ENCODE measurements around the gene HDAC3.
A peak's percentile ranks its signal among the peaks of the same experiment; 100 is the strongest.

HDAC3 gene

GRCh38 chr5:141636413-141637122 lies at the start of gene HDAC3, which contains the start of gene RELL2:
HDAC3 (minus strand) TSS chr5:141636849; CDS start chr5:141636790, 59 bp downstream.
RELL2 (plus strand) TSS chr5:141636997; CDS start chr5:141638226, 1,229 bp downstream.
- peaks cover 20 to 39% of the 10 kb centered on the region in 2 experiments for H3K36me3 ChIP-seq (ENCODE audit: control insufficient read depth in 2 of 2, insufficient read depth in 1 of 2, low read length in 2 of 2)
- H3K4me1 ChIP-seq (ENCODE audit: control insufficient read depth, insufficient read depth, low read length), result peaks cover 6% of the 10 kb centered on the region
- CTCF ChIA-PET, result interaction anchor here (0.7 to 12.5 kb wide), 10 partner anchors 13 to 561 kb away, joined by 3 to 125 read pairs (median 4); partner anchors contain the start of gene DIAPH1
- H3K4me3 ChIP-seq (ENCODE audit: low read depth, low read length), result peak within 1 kb of the TSS; percentile 97
- no peaks in the 10 kb centered on the region for H3K9me3 ChIP-seq (ENCODE audit: control insufficient read depth, insufficient read depth, low read depth, low read length)
- POLR2A ChIA-PET, result interaction anchor here (0.6 to 2.7 kb wide), 27 partner anchors 9 to 913 kb away, joined by 3 to 42 read pairs (median 4); partner anchors contain the start of genes DELE1, DIAPH1, FCHSD1 and RNF14
- peak within 1 kb of the TSS; percentile 63; the same call in 1 of the 2 replicates for H3K27ac ChIP-seq (ENCODE audit: extremely low read depth, low read depth, low read length)
- TF ChIP-seq ZNF132 (tag by site-specific recombination; IDR thresholded peaks at IDR 0.05; ENCODE audit: borderline replicate concordance) (no peak), ZSCAN30 (tag by site-specific recombination; IDR thresholded peaks at IDR 0.05) (peak; percentile 67; the same call in 1 of the 2 replicates), ZNF610 (tag by site-specific recombination; IDR thresholded peaks at IDR 0.05; ENCODE audit: borderline replicate concordance) (no peak), ZNF654 (tag by site-specific recombination; IDR thresholded peaks at IDR 0.05; ENCODE audit: low read depth) (no peak), HOXC10 (CRISPR knock-in tag; IDR thresholded peaks at IDR 0.05) (no peak), TCF7L2 (IDR thresholded peaks at IDR 0.05; ENCODE audit: borderline replicate concordance, low read depth, low read length) (no peak), KLF16 (tag by site-specific recombination; IDR thresholded peaks at IDR 0.05) (no peak), ZNF202 (tag by site-specific recombination; IDR thresholded peaks at IDR 0.05; ENCODE audit: borderline replicate concordance) (no peak), ZNF37A (tag by site-specific recombination; IDR thresholded peaks at IDR 0.05) (peak; percentile 47; the same call in 1 of the 2 replicates), ELK4 (IDR thresholded peaks at IDR 0.05; ENCODE audit: borderline replicate concordance, low read depth, low read length) (no peak), ZNF571 (tag by site-specific recombination; IDR thresholded peaks at IDR 0.05) (no peak), ZNF626 (tag by site-specific recombination; IDR thresholded peaks at IDR 0.05) (no peak), KLF1 (tag by site-specific recombination; IDR thresholded peaks at IDR 0.05) (no peak; the same call in 1 of the 2 replicates), AEBP2 (tag by site-specific recombination; IDR thresholded peaks at IDR 0.05; ENCODE audit: borderline replicate concordance) (no peak), FEZF1 (tag by site-specific recombination; IDR thresholded peaks at IDR 0.05) (peak; percentile 35; the same call in 1 of the 2 replicates), ZBTB49 (tag by site-specific recombination; IDR thresholded peaks at IDR 0.05; ENCODE audit: low read depth) (no peak), TSHZ1 (tag by site-specific recombination; IDR thresholded peaks at IDR 0.05; ENCODE audit: borderline replicate concordance) (no peak), ZNF266 (tag by site-specific recombination; IDR thresholded peaks at IDR 0.05; ENCODE audit: low read depth) (no peak), SP3 (tag by site-specific recombination; IDR thresholded peaks at IDR 0.05) (peak; percentile 91), ZNF76 (tag by site-specific recombination; IDR thresholded peaks at IDR 0.05; ENCODE audit: borderline replicate concordance, low read depth) (peak; percentile 72; the same call in 1 of the 2 replicates), HOXD13 (CRISPR knock-in tag; IDR thresholded peaks at IDR 0.05; ENCODE audit: borderline replicate concordance) (no peak), ZBTB17 (tag by site-specific recombination; IDR thresholded peaks at IDR 0.05) (no peak), ZNF416 (tag by site-specific recombination; IDR thresholded peaks at IDR 0.05) (no peak), YY2 (tag by site-specific recombination; IDR thresholded peaks at IDR 0.05) (no peak), ZNF660 (tag by site-specific recombination; IDR thresholded peaks at IDR 0.05) (peak; percentile 68; the same call in 1 of the 2 replicates), ZNF239 (tag by site-specific recombination; IDR thresholded peaks at IDR 0.05) (peak; percentile 36; the same call in 1 of the 2 replicates), BCL11B (tag by site-specific recombination; IDR thresholded peaks at IDR 0.05; ENCODE audit: low read depth) (no peak), ZNF155 (tag by site-specific recombination; IDR thresholded peaks at IDR 0.05) (no peak), YY1 (tag by site-specific recombination; IDR thresholded peaks at IDR 0.05) (peak; percentile 31; the same call in 1 of the 2 replicates), WT1 (tag by site-specific recombination; IDR thresholded peaks at IDR 0.05) (no peak; the same call in 1 of the 2 replicates)

All from HEK293 (cell line).